ENCODE data around the gene UBTD2. TPM values are rescaled to one million over a fixed set of nuclear protein-coding genes. Genes with fewer than 3 reads are reported as not detected.

Gene UBTD2
- polyA plus RNA-seq, 3 donors = 2.3 to 3.2 (median 2.6) TPM

GRCh38 chr5:172180936-172181335 is 102.6 kb downstream of the UBTD2 start:
- Histone ChIP-seq H2AFZ (ENCODE audit: insufficient read depth, low read depth, low read length, poor library complexity, severe bottlenecking) (no peak overlapping the region), H3K36me3 (replicated peaks in 1 of 2; ENCODE audit: control insufficient read depth in 1 of 2, insufficient read depth in 2 of 2, low read length in 2 of 2) (peaks cover 9 to 30% of the 10 kb centered on the region in 2 donors), H3K9ac (ENCODE audit: insufficient read depth, low read length, poor library complexity, severe bottlenecking) (no peak overlapping the region), H3K9me3 (replicated peaks in 1 of 2; ENCODE audit: control insufficient read depth in 1 of 2, insufficient read depth in 1 of 2, low read length in 2 of 2) (no peaks in the 10 kb centered on the region), H3K27ac (ENCODE audit: low read depth in 1 of 2, low read length in 2 of 2) (peak overlapping the region in 1 of 2 donors; percentile 40), H3K4me2 (replicated peaks; ENCODE audit: extremely low read depth, low read length, poor library complexity, severe bottlenecking) (peak overlapping the region; percentile 20), H3K4me1 (ENCODE audit: control insufficient read depth in 1 of 2, insufficient read depth in 2 of 2, low read length in 2 of 2) (peaks cover 88 to 100% of the 10 kb centered on the region in 2 donors), H3K27me3 (ENCODE audit: control insufficient read depth in 2 of 2, insufficient read depth in 2 of 2, low read length in 2 of 2) (no peaks in the 10 kb centered on the region), H4K20me1 (ENCODE audit: insufficient read depth, low read length) (peaks cover 100% of the 10 kb centered on the region), H3K4me3 (replicated peaks in 1 of 3; ENCODE audit: low read depth in 2 of 3, low read length in 3 of 3) (peak overlapping the region in 1 of 3 experiments; percentile 35), H3K79me2 (ENCODE audit: insufficient read depth, low read length) (peaks cover 100% of the 10 kb centered on the region)
- Mint-ChIP-seq H3K27me3 (ENCODE audit: low read depth in 3 of 3) (peaks cover 0 to 4% (median 0%) of the 10 kb centered on the region in 3 donors), H3K4me1 (peaks cover 94% of the 10 kb centered on the region), H3K9me3 (no peaks in the 10 kb centered on the region), H3K4me3 (peak overlapping the region; percentile 31 to 48), H3K27ac (peak overlapping the region in 6 of 7 donors; percentile 50 to 98 (median 97)), H3K36me3 (peaks cover 54 to 77% of the 10 kb centered on the region in 2 donors)
- intact Hi-C loops (cut with micrococcal nuclease) = no loop called here
- DNase-seq = no peak
- no peak for TF ChIP-seq CTCF (IDR thresholded peaks at IDR 0.05)
- WGBS (ENCODE audit: insufficient coverage) = 94% methylated on average over 7 of the region's 9 CpGs

- TF ChIP-seq CTCF (IDR thresholded peaks at IDR 0.05) = no peak
- 8% methylated on average over 12 of the region's 18 CpGs for WGBS (ENCODE audit: insufficient coverage)
- Histone ChIP-seq H4K20me1 (ENCODE audit: insufficient read depth, low read length) (peaks cover 100% of the 10 kb centered on the region), H3K9me3 (replicated peaks in 1 of 2; ENCODE audit: control insufficient read depth in 1 of 2, insufficient read depth in 1 of 2, low read length in 2 of 2) (no peaks in the 10 kb centered on the region), H3K4me2 (replicated peaks; ENCODE audit: extremely low read depth, low read length, poor library complexity, severe bottlenecking) (peak overlapping the region; percentile 86), H3K4me3 (replicated peaks in 1 of 3; ENCODE audit: low read depth in 2 of 3, low read length in 3 of 3) (peak overlapping the region; percentile 18 to 88 (median 20)), H3K79me2 (ENCODE audit: insufficient read depth, low read length) (peaks cover 100% of the 10 kb centered on the region), H3K9ac (ENCODE audit: insufficient read depth, low read length, poor library complexity, severe bottlenecking) (peak overlapping the region; percentile 67), H3K4me1 (ENCODE audit: control insufficient read depth in 1 of 2, insufficient read depth in 2 of 2, low read length in 2 of 2) (peaks cover 87 to 100% of the 10 kb centered on the region in 2 donors), H3K27me3 (ENCODE audit: control insufficient read depth in 2 of 2, insufficient read depth in 2 of 2, low read length in 2 of 2) (no peaks in the 10 kb centered on the region), H3K27ac (ENCODE audit: low read depth in 1 of 2, low read length in 2 of 2) (peak overlapping the region; percentile 92 to 93), H3K36me3 (replicated peaks in 1 of 2; ENCODE audit: control insufficient read depth in 1 of 2, insufficient read depth in 2 of 2, low read length in 2 of 2) (peaks cover 8 to 29% of the 10 kb centered on the region in 2 donors), H2AFZ (ENCODE audit: insufficient read depth, low read depth, low read length, poor library complexity, severe bottlenecking) (no peak overlapping the region)
- peak; percentile 72 to 90 (median 74) for DNase-seq
- peak overlapping the region; percentile 80 to 87 for H3K4me3 Mint-ChIP-seq
- peaks cover 0 to 9% (median 0%) of the 10 kb centered on the region in 3 donors for H3K27me3 Mint-ChIP-seq (ENCODE audit: low read depth in 3 of 3)
- peaks cover 44 to 61% of the 10 kb centered on the region in 2 donors for H3K36me3 Mint-ChIP-seq
- intact Hi-C loops (cut with micrococcal nuclease) = loop anchor here in 1 of 2 donors (2.0 kb wide), 1 partner anchor 64 kb away; no protein-coding TSS in a partner anchor
- H3K9me3 Mint-ChIP-seq = no peaks in the 10 kb centered on the region
- H3K27ac Mint-ChIP-seq = peak overlapping the region; percentile 96 to 98 (median 97)
- H3K4me1 Mint-ChIP-seq = peaks cover 94% of the 10 kb centered on the region
Observed at GRCh38 chr5:172178991-172179989, 104.3 kb downstream of the UBTD2 start.

All from CD14-positive monocyte (primary cell).